Measurements from ENCODE around the gene INKA1. TPM values are rescaled to one million over a fixed set of nuclear protein-coding genes. Genes with fewer than 3 reads are reported as not detected.

The INKA1 gene
- total RNA-seq, 1 experiment from 2014 or later: 1.4 TPM

DNA sequence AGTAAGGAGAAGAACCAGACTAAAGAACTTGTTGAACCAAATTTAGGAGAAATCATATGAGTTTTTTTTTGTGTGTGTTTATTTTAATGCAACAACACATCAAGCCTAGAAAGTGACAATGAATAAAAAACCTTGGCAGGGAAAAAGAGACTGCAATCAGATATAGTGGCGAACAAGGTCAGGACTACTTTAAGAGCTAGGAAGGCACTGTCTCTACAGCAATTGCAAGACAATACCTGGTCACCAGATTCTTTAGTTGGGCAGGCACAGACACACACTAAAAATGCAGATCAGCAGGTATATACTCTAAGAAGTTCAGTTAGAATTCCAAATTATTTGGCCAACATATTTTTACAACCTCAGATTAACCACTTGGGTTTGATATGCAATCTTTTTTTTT, 48.5 kb upstream of the INKA1 start:
- H3K4me3 Mint-ChIP-seq: no peak overlapping the region
- H3K56ac ChIP-seq (ENCODE audit: insufficient read length, low read depth, low read length): no peak overlapping the region
- H3K36me3 Mint-ChIP-seq (ENCODE audit: insufficient read depth in 1 of 3, low read depth in 3 of 3): peaks cover 0 to 9% (median 0%) of the 10 kb centered on the region in 3 experiments; a peak in 3 of 7 replicates
- H3K27ac Mint-ChIP-seq: no peak overlapping the region
- H3K79me1 ChIP-seq (ENCODE audit: insufficient read depth, low read depth, low read length, poor library complexity, severe bottlenecking): peaks cover 4% of the 10 kb centered on the region
- no peaks in the 10 kb centered on the region for H3K9me3 Mint-ChIP-seq
- H2BK12ac ChIP-seq (ENCODE audit: insufficient read length, low read depth, low read length): no peak overlapping the region
- H2AFZ ChIP-seq (ENCODE audit: low read length): no peak overlapping the region
- H3K9ac ChIP-seq (ENCODE audit: extremely low read depth, insufficient read length, low read length): no peak overlapping the region
- no peak overlapping the region for H3K4ac ChIP-seq (ENCODE audit: low read depth, low read length)
- H3K4me1 Mint-ChIP-seq: peaks cover 3 to 11% of the 10 kb centered on the region in 2 experiments
- WGBS (ENCODE audit: extremely low coverage, insufficient read length, low lambda C conversion rate): no CpG with 5 or more reads among the region's 1 CpG
- no peaks in the 10 kb centered on the region for H3K9me3 ChIP-seq (ENCODE audit: control insufficient read depth, low read depth, low read length)
- H2BK15ac ChIP-seq (ENCODE audit: low read depth, low read length): no peak overlapping the region
- no peaks in the 10 kb centered on the region for H3K27me3 Mint-ChIP-seq (ENCODE audit: low read depth)
- H4K8ac ChIP-seq (replicated peaks; ENCODE audit: insufficient read length, low read depth, low read length): no peak overlapping the region
- H3K27me3 ChIP-seq (ENCODE audit: insufficient read depth, low read length): no peaks in the 10 kb centered on the region; the same call in 1 of the 2 replicates
- no peak overlapping the region for H3T11ph ChIP-seq (ENCODE audit: low read length)
- TF ChIP-seq, protein P1, sequence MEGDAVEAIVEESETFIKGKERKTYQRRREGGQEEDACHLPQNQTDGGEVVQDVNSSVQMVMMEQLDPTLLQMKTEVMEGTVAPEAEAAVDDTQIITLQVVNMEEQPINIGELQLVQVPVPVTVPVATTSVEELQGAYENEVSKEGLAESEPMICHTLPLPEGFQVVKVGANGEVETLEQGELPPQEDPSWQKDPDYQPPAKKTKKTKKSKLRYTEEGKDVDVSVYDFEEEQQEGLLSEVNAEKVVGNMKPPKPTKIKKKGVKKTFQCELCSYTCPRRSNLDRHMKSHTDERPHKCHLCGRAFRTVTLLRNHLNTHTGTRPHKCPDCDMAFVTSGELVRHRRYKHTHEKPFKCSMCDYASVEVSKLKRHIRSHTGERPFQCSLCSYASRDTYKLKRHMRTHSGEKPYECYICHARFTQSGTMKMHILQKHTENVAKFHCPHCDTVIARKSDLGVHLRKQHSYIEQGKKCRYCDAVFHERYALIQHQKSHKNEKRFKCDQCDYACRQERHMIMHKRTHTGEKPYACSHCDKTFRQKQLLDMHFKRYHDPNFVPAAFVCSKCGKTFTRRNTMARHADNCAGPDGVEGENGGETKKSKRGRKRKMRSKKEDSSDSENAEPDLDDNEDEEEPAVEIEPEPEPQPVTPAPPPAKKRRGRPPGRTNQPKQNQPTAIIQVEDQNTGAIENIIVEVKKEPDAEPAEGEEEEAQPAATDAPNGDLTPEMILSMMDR (conservative IDR thresholded peaks at IDR 0.05): no peak
- peaks cover 3% of the 10 kb centered on the region; the same call in 1 of the 2 replicates for H3K79me2 ChIP-seq (ENCODE audit: insufficient read depth, low read length)
- no peak overlapping the region for H3K4me2 ChIP-seq (ENCODE audit: insufficient read depth, insufficient read length, low read length)
- H3K23ac ChIP-seq (ENCODE audit: insufficient read length, low read depth, low read length): no peak overlapping the region
- H2BK120ac ChIP-seq (ENCODE audit: low read depth, low read length, poor library complexity, severe bottlenecking): no peak overlapping the region
- H2AK5ac ChIP-seq (ENCODE audit: insufficient read length, low read length): no peak overlapping the region
- no peak for DNase-seq
- H3K23me2 ChIP-seq (ENCODE audit: insufficient read length, low read depth, low read length, poor library complexity, severe bottlenecking): no peaks in the 10 kb centered on the region
- H3K14ac ChIP-seq (ENCODE audit: insufficient read depth, low read length): no peak overlapping the region
- no peak overlapping the region for H2BK20ac ChIP-seq (ENCODE audit: low read depth, low read length, poor library complexity, severe bottlenecking)
- no peaks in the 10 kb centered on the region; the same call in 1 of the 2 replicates for H3K4me1 ChIP-seq (ENCODE audit: insufficient read depth, low read length)
- H4K5ac ChIP-seq (ENCODE audit: insufficient read length, low read depth, low read length): no peak overlapping the region
- H4K91ac ChIP-seq (ENCODE audit: insufficient read length, low read depth, low read length): no peak overlapping the region
- no peaks in the 10 kb centered on the region for H4K20me1 ChIP-seq (ENCODE audit: control insufficient read depth, insufficient read depth, insufficient read length)
- H2BK5ac ChIP-seq (ENCODE audit: insufficient read length, low read length): no peak overlapping the region
- H3K18ac ChIP-seq (ENCODE audit: insufficient read length, low read depth, low read length): no peak overlapping the region
- no peak overlapping the region for H3K27ac ChIP-seq (ENCODE audit: insufficient read length, low read depth, low read length)
